ENCODE measurements around the gene TXNDC9. TPM values are rescaled to one million over a fixed set of nuclear protein-coding genes. Genes with fewer than 3 reads are reported as not detected.

TXNDC9 gene, protein sequence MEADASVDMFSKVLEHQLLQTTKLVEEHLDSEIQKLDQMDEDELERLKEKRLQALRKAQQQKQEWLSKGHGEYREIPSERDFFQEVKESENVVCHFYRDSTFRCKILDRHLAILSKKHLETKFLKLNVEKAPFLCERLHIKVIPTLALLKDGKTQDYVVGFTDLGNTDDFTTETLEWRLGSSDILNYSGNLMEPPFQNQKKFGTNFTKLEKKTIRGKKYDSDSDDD
- total RNA-seq = 38.9 and 45.1 TPM in 2 replicates

GRCh38 chr2:99335911-99336803, at the start of gene TXNDC9:
TSS of gene TXNDC9 (minus strand) at chr2:99336333. CDS start at chr2:99333210, 3,123 bp downstream.

DNA sequence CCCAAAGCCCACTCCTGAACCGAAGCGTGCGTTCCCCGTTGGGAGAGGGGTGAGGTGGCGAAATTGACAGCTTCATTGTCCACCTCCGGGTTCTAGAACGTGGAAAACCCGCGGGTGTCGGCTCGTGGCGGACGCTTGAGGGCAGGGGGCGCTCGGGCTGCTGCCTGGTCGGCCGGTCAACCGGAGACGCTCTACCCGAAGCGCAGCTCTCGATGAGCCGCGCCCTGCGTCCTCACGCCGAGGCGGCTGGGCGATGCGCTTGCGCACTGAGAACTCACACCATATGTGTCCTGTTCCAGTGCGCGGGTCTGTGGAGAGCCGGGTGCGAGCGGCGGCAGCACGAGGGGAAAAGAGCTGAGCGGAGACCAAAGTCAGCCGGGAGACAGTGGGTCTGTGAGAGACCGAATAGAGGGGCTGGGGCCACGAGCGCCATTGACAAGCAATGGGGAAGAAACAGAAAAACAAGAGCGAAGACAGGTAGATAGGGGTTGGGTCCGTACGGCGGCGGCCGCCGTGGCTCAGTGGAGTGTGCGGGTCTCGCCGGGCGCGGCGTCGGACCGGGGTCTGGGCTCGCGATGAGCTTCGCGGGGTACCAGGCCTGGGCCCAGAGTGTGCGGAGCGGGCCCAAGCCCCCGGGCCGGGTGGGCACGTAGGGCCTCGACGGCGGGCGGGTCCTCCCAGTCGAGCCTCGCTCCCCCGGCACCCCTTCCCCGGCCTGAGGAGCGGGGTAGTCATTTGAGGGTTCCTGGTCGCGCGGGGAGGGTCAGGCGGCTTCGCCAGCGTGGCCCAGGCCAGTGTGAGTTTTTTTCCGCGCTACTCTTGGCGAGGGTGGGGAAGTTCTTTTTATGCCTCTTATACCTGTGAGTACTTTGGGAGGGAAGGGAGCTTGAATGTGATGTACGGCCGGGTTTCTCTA, 1.2 kb upstream of the TXNDC9 start, which contains the start of gene EIF5B:
EIF5B (plus strand) TSS at position 277 of the 916 bp plus-strand sequence; CDS start at position 443, 166 bp downstream.

DNA sequence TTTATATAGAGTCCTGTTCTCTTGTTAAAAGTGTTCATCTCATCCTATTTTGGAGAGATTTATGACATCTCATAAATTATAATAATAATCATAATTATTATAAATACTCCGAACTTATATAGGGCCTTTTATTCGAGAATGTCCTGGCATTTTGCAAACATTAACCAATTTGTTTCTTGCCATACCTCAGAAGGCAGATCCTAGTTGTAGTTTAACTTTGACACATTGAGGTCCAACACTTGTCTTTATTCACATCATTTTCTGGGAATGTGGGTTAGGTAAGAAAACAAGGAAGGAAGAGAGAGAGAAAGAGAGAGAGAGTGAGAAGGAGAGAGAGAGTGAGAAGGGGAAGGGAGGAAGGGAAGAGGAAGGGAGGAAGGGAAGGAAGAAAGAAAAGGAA, 35.0 kb downstream of the TXNDC9 start, which contains the start of gene LYG1:
LYG1 (minus strand) TSS at position 101 of the 400 bp plus-strand sequence. CDS start 5,527 bp downstream, outside the sequence.

Other genes with a start within 250 kb of the TXNDC9 start
- gene C2orf15, start 194.6 kb downstream of the TXNDC9 start, total RNA-seq = 0.09 TPM in 1 of 2 replicates, not detected in the other
- gene TSGA10, start 181.4 kb downstream of the TXNDC9 start, total RNA-seq = 3.4 and 4.3 TPM in 2 replicates
- 4.6 and 6.2 TPM in 2 replicates for gene LIPT1, start 181.4 kb downstream of the TXNDC9 start, total RNA-seq
- 22.2 and 25.7 TPM in 2 replicates for gene MITD1, start 155.3 kb downstream of the TXNDC9 start, total RNA-seq
- gene MRPL30, start 155.1 kb downstream of the TXNDC9 start, total RNA-seq = 28.4 and 38.1 TPM in 2 replicates
- not detected in 2 replicates for gene LYG2, start 80.7 kb downstream of the TXNDC9 start, total RNA-seq
- 0.18 and 0.43 TPM in 2 replicates for gene LYG1, start 35.1 kb downstream of the TXNDC9 start, total RNA-seq
- 13.8 and 20.6 TPM in 2 replicates for gene EIF5B, start 1.1 kb upstream of the TXNDC9 start, total RNA-seq
- gene REV1, start 153.7 kb upstream of the TXNDC9 start, total RNA-seq = 21.3 and 27.9 TPM in 2 replicates

All from smooth muscle cell of bladder (primary cell).